T47D (cell line): ENCODE data around the gene PROM2.

Experiments used
- DNase-seq, 2 experiments: peaks; one replicate each; pipeline versions ENCODE4 v3.0.0 to v3.0.0-alpha.2; 2011 to 2012; ENCODE audit warnings: low read depth in 1 of 2, low spot score in 1 of 2
- JUND ChIP-seq: IDR thresholded peaks from 2 replicates; pipeline ENCODE4 v1.6.1; 2012; ENCODE audit warnings: low read depth
- in situ Hi-C: cut with HindIII; loops from 2 replicates; pipeline ENCODE4 v1.10.0; 2016; ENCODE audit warnings: low sequenced_read_pairs, low pct_unique_long_range_greater_than_20kb

Gene PROM2

GRCh38 chr2:95316466-95317122 lies 42.3 kb downstream of the PROM2 start:
- no peak for DNase-seq
- TF ChIP-seq JUND = no peak
- in situ Hi-C loops = no loop called here

GRCh38 chr2:95317123-95317500 lies 42.9 kb downstream of the PROM2 start:
- no peak for TF ChIP-seq JUND
- no peak for DNase-seq
- in situ Hi-C loops = no loop called here

- no peak for DNase-seq
- in situ Hi-C loops = no loop called here
- TF ChIP-seq JUND = no peak
Measured at GRCh38 chr2:95317665-95318425, 43.6 kb downstream of the PROM2 start.

- no peak for DNase-seq
- in situ Hi-C loops = no loop called here
- no peak for TF ChIP-seq JUND
Measured at GRCh38 chr2:95318431-95319220, 44.4 kb downstream of the PROM2 start.

GRCh38 chr2:95319481-95320343 lies 45.5 kb downstream of the PROM2 start:
- DNase-seq = no peak
- TF ChIP-seq JUND = no peak
- in situ Hi-C loops = no loop called here

- in situ Hi-C loops = no loop called here
- DNase-seq = no peak
- TF ChIP-seq JUND = no peak
Measured at GRCh38 chr2:95320344-95320712, 46.1 kb downstream of the PROM2 start.

- no peak for DNase-seq
- in situ Hi-C loops = no loop called here
- no peak for TF ChIP-seq JUND
Measured at GRCh38 chr2:95320986-95321767, 46.9 kb downstream of the PROM2 start.

- DNase-seq = peak; percentile 54 to 75
- TF ChIP-seq JUND = no peak
- in situ Hi-C loops = no loop called here
Measured at GRCh38 chr2:95323347-95324155, 49.3 kb downstream of the PROM2 start.

GRCh38 chr2:95325026-95325425 lies 50.8 kb downstream of the PROM2 start:
- no peak for TF ChIP-seq JUND
- no peak for DNase-seq
- in situ Hi-C loops = no loop called here

- no peak for DNase-seq
- no peak for TF ChIP-seq JUND
- in situ Hi-C loops = no loop called here
Measured at GRCh38 chr2:95325590-95326432, 51.6 kb downstream of the PROM2 start.
